ENCODE results near the gene TPM2. TPM values are rescaled to one million over a fixed set of nuclear protein-coding genes. Genes with fewer than 3 reads are reported as not detected.

The TPM2 gene
- total RNA-seq, 1 donor from 2014 or later, result 2,023 TPM

GRCh38 chr9:35717132-35717870, 27.6 kb upstream of the TPM2 start:
- no peaks in the 10 kb centered on the region for H3K4me1 Mint-ChIP-seq (ENCODE audit: low read depth)
- no peaks in the 10 kb centered on the region for H3K27me3 Mint-ChIP-seq (ENCODE audit: low read depth)
- peak overlapping the region; percentile 41 for H3K27ac Mint-ChIP-seq (ENCODE audit: unreplicated experiment)
- no peak for DNase-seq (ENCODE audit: low spot score)
- no peaks in the 10 kb centered on the region for H3K9me3 Mint-ChIP-seq (ENCODE audit: low read depth)
- TF ChIP-seq, protein P1, sequence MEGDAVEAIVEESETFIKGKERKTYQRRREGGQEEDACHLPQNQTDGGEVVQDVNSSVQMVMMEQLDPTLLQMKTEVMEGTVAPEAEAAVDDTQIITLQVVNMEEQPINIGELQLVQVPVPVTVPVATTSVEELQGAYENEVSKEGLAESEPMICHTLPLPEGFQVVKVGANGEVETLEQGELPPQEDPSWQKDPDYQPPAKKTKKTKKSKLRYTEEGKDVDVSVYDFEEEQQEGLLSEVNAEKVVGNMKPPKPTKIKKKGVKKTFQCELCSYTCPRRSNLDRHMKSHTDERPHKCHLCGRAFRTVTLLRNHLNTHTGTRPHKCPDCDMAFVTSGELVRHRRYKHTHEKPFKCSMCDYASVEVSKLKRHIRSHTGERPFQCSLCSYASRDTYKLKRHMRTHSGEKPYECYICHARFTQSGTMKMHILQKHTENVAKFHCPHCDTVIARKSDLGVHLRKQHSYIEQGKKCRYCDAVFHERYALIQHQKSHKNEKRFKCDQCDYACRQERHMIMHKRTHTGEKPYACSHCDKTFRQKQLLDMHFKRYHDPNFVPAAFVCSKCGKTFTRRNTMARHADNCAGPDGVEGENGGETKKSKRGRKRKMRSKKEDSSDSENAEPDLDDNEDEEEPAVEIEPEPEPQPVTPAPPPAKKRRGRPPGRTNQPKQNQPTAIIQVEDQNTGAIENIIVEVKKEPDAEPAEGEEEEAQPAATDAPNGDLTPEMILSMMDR (IDR thresholded peaks at IDR 0.05), result no peak
- peaks cover 69% of the 10 kb centered on the region for H3K36me3 Mint-ChIP-seq (ENCODE audit: low read depth)
- H3K4me3 Mint-ChIP-seq (ENCODE audit: unreplicated experiment), result no peak overlapping the region

- H3K27ac Mint-ChIP-seq (ENCODE audit: unreplicated experiment), result peak overlapping the region; percentile 41
- H3K27me3 Mint-ChIP-seq (ENCODE audit: low read depth), result no peaks in the 10 kb centered on the region
- no peaks in the 10 kb centered on the region for H3K4me1 Mint-ChIP-seq (ENCODE audit: low read depth)
- TF ChIP-seq, protein P1 (IDR thresholded peaks at IDR 0.05), result peak; percentile 35
- no peak overlapping the region for H3K4me3 Mint-ChIP-seq (ENCODE audit: unreplicated experiment)
- DNase-seq (ENCODE audit: low spot score), result no peak
- H3K36me3 Mint-ChIP-seq (ENCODE audit: low read depth), result peaks cover 65% of the 10 kb centered on the region
- no peaks in the 10 kb centered on the region for H3K9me3 Mint-ChIP-seq (ENCODE audit: low read depth)
Measured at GRCh38 chr9:35716230-35716629, 26.5 kb upstream of the TPM2 start.

GRCh38 chr9:35714579-35715252, 25.0 kb upstream of the TPM2 start:
- H3K9me3 Mint-ChIP-seq (ENCODE audit: low read depth), result no peaks in the 10 kb centered on the region
- H3K27ac Mint-ChIP-seq (ENCODE audit: unreplicated experiment), result peak overlapping the region; percentile 54
- peaks cover 66% of the 10 kb centered on the region for H3K36me3 Mint-ChIP-seq (ENCODE audit: low read depth)
- no peak overlapping the region for H3K4me3 Mint-ChIP-seq (ENCODE audit: unreplicated experiment)
- TF ChIP-seq, protein P1 (IDR thresholded peaks at IDR 0.05), result no peak
- no peak for DNase-seq (ENCODE audit: low spot score)
- no peaks in the 10 kb centered on the region for H3K27me3 Mint-ChIP-seq (ENCODE audit: low read depth)
- H3K4me1 Mint-ChIP-seq (ENCODE audit: low read depth), result no peaks in the 10 kb centered on the region

- Mint-ChIP-seq H3K36me3 (ENCODE audit: low read depth) (peaks cover 63% of the 10 kb centered on the region), H3K4me1 (ENCODE audit: low read depth) (no peaks in the 10 kb centered on the region), H3K27me3 (ENCODE audit: low read depth) (no peaks in the 10 kb centered on the region), H3K4me3 (ENCODE audit: unreplicated experiment) (no peak overlapping the region), H3K27ac (ENCODE audit: unreplicated experiment) (peak overlapping the region; percentile 54), H3K9me3 (ENCODE audit: low read depth) (no peaks in the 10 kb centered on the region)
- TF ChIP-seq, protein P1 (IDR thresholded peaks at IDR 0.05), result no peak
- no peak for DNase-seq (ENCODE audit: low spot score)
Measured at GRCh38 chr9:35714123-35714522, 24.4 kb upstream of the TPM2 start.

- Mint-ChIP-seq H3K36me3 (ENCODE audit: low read depth) (peaks cover 65% of the 10 kb centered on the region), H3K4me1 (ENCODE audit: low read depth) (no peaks in the 10 kb centered on the region), H3K27me3 (ENCODE audit: low read depth) (no peaks in the 10 kb centered on the region), H3K4me3 (ENCODE audit: unreplicated experiment) (no peak overlapping the region), H3K9me3 (ENCODE audit: low read depth) (no peaks in the 10 kb centered on the region), H3K27ac (ENCODE audit: unreplicated experiment) (peak overlapping the region; percentile 77)
- no peak for DNase-seq (ENCODE audit: low spot score)
- TF ChIP-seq, protein P1 (IDR thresholded peaks at IDR 0.05), result no peak
Measured at GRCh38 chr9:35713578-35713977, 23.9 kb upstream of the TPM2 start.
